HepG2 (cell line): ENCODE data around the gene TATDN2. TPM values are rescaled to one million over a fixed set of nuclear protein-coding genes. Genes with fewer than 3 reads are reported as not detected.

Source experiments
- ARNTL ChIP-seq: sonication (generic); formaldehyde crosslinking; IDR thresholded peaks from 2 replicates; pipeline ENCODE4 v1.4.0; 2020; ENCODE audit warnings: mild to moderate bottlenecking, missing genetic modification reagents
- CBX5 ChIP-seq: sonication (generic); formaldehyde crosslinking; IDR thresholded peaks from 2 replicates; pipeline ENCODE4 v1.4.0; 2020; ENCODE audit warnings: missing genetic modification reagents, borderline replicate concordance
- CENPT ChIP-seq: sonication (generic); formaldehyde crosslinking; IDR thresholded peaks from 2 replicates; pipeline ENCODE4 v1.8.0; 2022; ENCODE audit warnings: low read depth, mild to moderate bottlenecking, moderate library complexity, missing genetic modification reagents
- FOXK1 ChIP-seq: sonication (generic); formaldehyde crosslinking; IDR thresholded peaks from 2 replicates; pipeline ENCODE4 v1.4.0; 2020; ENCODE audit warnings: low read depth, missing genetic modification reagents, borderline replicate concordance
- HMG20A ChIP-seq: IDR thresholded peaks from 2 replicates; pipeline ENCODE4 v1.6.1; 2016; ENCODE audit warnings: borderline replicate concordance
- HNF4G ChIP-seq, 2 experiments: sonication (generic) in 1 of 2; formaldehyde crosslinking in 1 of 2; IDR thresholded peaks; 2 replicates each; pipeline versions ENCODE4 v1.4.0 to v1.6.1; 2011 to 2020; ENCODE audit warnings: borderline replicate concordance in 2 of 2, low read depth in 2 of 2, mild to moderate bottlenecking in 2 of 2, low read length in 1 of 2, missing genetic modification reagents in 1 of 2, moderate library complexity in 1 of 2
- KLF9 ChIP-seq: IDR thresholded peaks from 2 replicates; pipeline ENCODE4 v1.6.1; 2016; ENCODE audit warnings: low read depth
- NFYB ChIP-seq: sonication (generic); formaldehyde crosslinking; IDR thresholded peaks from 2 replicates; pipeline ENCODE4 v1.4.0; 2020; ENCODE audit warnings: missing genetic modification reagents
- PRPF4 ChIP-seq: fragments of 200-400 bp; formaldehyde crosslinking; IDR thresholded peaks from 2 replicates; pipeline ENCODE4 v1.6.1; 2016; ENCODE audit warnings: low read length, low read depth; ENCODE audit not compliant: poor library complexity, severe bottlenecking
- REPIN1 ChIP-seq: sonication (generic); formaldehyde crosslinking; IDR thresholded peaks from 2 replicates; pipeline ENCODE4 v1.8.0; 2022; ENCODE audit warnings: missing genetic modification reagents, low read depth, mild to moderate bottlenecking, borderline replicate concordance
- SIX4 ChIP-seq: sonication (generic); formaldehyde crosslinking; IDR thresholded peaks from 2 replicates; pipeline ENCODE4 v1.4.0; 2020; ENCODE audit warnings: missing genetic modification reagents
- THAP11 ChIP-seq: IDR thresholded peaks from 2 replicates; pipeline ENCODE4 v1.6.1; 2016; ENCODE audit warnings: missing biosample characterization, missing genetic modification reagents
- ZMAT3 ChIP-seq: sonication (generic); formaldehyde crosslinking; conservative IDR thresholded peaks from 2 replicates; pipeline ENCODE4 v1.7.0; 2021; ENCODE audit warnings: missing genetic modification reagents
- ZMYM3 ChIP-seq: sonication (generic); formaldehyde crosslinking; IDR thresholded peaks from 2 replicates; pipeline ENCODE4 v1.5.1; 2020; ENCODE audit warnings: mild to moderate bottlenecking, missing genetic modification reagents
- ZNF24 ChIP-seq: fragments of 450-650 bp; IDR thresholded peaks from 2 replicates; pipeline ENCODE4 v1.6.1; 2017; ENCODE audit warnings: antibody characterized with exemption, mild to moderate bottlenecking
- ZNF335 ChIP-seq: sonication (generic); formaldehyde crosslinking; IDR thresholded peaks from 2 replicates; pipeline ENCODE4 v1.4.0; 2020; ENCODE audit warnings: missing genetic modification reagents
- ZNF737 ChIP-seq: sonication (generic); formaldehyde crosslinking; IDR thresholded peaks from 2 replicates; pipeline ENCODE4 v1.5.0; 2020; ENCODE audit warnings: missing genetic modification reagents, mild to moderate bottlenecking, borderline replicate concordance
- polyA plus RNA-seq, 8 experiments: library from polyadenylated mRNA; depleted of rRNA in 3 of 8; stranded (reverse) in 7 of 8; unstranded in 1 of 8; fragments of >200 nt; fragmentation: Illumina TruSeq in 4 of 8; extraction: Trizol in 4 of 8; gene quantifications; 2 replicates each; pipeline versions ENCODE4 v1.2.1 to v1.2.3, GENCODE V29; 2011 to 2016; ENCODE audit warnings: low read depth in 4 of 8, missing spikeins in 1 of 8, mixed read lengths in 1 of 8; ENCODE audit not compliant: insufficient read depth in 1 of 8
- total RNA-seq, 5 experiments: library from RNA; depleted of rRNA; stranded (reverse); fragments of >200 nt; fragmentation: Illumina TruSeq; extraction: Trizol; gene quantifications; 2 replicates each; pipeline ENCODE4 v1.2.3, GENCODE V29; 2016; ENCODE audit warnings: low read depth in 1 of 5
- TF ChIP-seq, protein P1 (sequence below): sonication (generic); formaldehyde crosslinking; IDR thresholded peaks from 2 replicates; pipeline ENCODE4 v1.4.0; 2020; ENCODE audit warnings: missing genetic modification reagents, mild to moderate bottlenecking, borderline replicate concordance
- TF ChIP-seq, protein P2 (sequence below), 2 experiments: sonication (generic) in 1 of 2; formaldehyde crosslinking in 1 of 2; IDR thresholded peaks; 2 replicates each; pipeline versions ENCODE4 v1.4.0 to v1.6.1; 2018 to 2020; ENCODE audit warnings: missing genetic modification reagents in 2 of 2, borderline replicate concordance in 1 of 2, low read depth in 1 of 2, mild to moderate bottlenecking in 1 of 2, missing biosample characterization in 1 of 2
- TF ChIP-seq, protein P3 (sequence below): IDR thresholded peaks from 2 replicates; pipeline ENCODE4 v1.6.1; 2016; ENCODE audit warnings: mild to moderate bottlenecking
- TF ChIP-seq, protein P4 (sequence below): sonication (generic); formaldehyde crosslinking; IDR thresholded peaks from 2 replicates; pipeline ENCODE4 v1.4.0; 2020; ENCODE audit warnings: mild to moderate bottlenecking, low read depth, missing genetic modification reagents

Gene TATDN2
- total and polyA plus RNA-seq, 2 of the 13 experiments (the other 11 are each of a cell fraction or from before 2014, with no cell fraction given) = 12.1 to 21.9 TPM

DNA sequence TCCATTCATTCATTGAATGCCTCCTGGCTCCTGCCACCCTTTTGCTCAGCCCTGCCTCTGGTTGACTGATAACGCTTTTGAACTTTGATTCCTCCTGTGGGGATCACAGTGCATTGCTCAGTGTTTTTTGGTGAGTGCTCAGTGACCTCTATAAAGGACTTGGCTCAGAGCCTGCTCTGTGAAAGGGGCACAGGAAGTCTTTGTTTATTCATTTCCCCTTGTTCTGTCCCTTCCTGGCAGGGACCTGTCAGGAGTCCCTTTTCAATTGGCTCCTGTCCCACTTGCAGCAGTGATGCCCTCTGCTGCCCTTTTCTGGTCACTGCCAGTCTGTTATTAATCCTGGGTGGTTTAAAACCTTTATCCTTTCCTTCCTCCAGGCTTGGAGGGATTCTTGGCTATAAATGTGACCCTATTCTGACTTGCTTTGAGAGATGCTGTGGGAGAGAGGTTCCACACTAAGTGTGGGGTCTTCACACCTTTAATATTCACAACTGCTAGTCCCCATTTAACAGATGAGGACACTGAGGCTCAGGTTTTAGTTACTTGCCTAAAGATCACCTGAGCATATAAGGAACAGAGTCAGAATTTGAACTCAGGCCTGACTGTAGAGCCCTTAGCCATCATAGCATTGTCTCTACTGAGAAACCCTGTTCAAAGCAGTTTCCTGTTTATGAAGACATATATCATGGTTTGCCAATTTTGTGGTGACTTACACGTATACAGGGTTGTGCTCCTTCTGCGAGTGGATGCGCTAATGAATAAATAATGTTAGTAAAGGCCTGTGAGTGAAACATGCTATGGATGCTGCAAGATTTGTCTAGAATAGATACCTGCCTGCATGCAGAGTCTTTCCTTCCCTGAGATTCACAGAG, 23.2 kb upstream of the TATDN2 start (continued):
- TF ChIP-seq PRPF4 (no peak), ZNF737 (CRISPR knock-in tag) (no peak), NFYB (CRISPR knock-in tag) (peak; percentile 28; the same call in 1 of the 2 replicates), THAP11 (CRISPR knock-in tag) (peak; percentile 68), KLF9 (no peak), ZMYM3 (CRISPR knock-in tag) (peak; percentile 94), ZNF335 (CRISPR knock-in tag) (peak; percentile 56; the same call in 1 of the 2 replicates), REPIN1 (CRISPR knock-in tag) (peak; percentile 84; the same call in 1 of the 2 replicates), ZNF24 (peak; percentile 55; the same call in 1 of the 2 replicates), CENPT (no peak), ARNTL (CRISPR knock-in tag) (peak; percentile 48; the same call in 1 of the 2 replicates), SIX4 (CRISPR knock-in tag) (peak; percentile 81), CBX5 (peak; percentile 92; the same call in 1 of the 2 replicates), FOXK1 (CRISPR knock-in tag) (peak; percentile 76; the same call in 1 of the 2 replicates), ZMAT3 (CRISPR knock-in tag) (peak; percentile 58; the same call in 1 of the 2 replicates), HNF4G (IDR thresholded peaks at IDR 0.05; ENCODE audit: borderline replicate concordance, low read depth, low read length) (peak; percentile 97), HNF4G (CRISPR knock-in tag; IDR thresholded peaks at IDR 0.05; ENCODE audit: borderline replicate concordance, low read depth) (peak; percentile 90; the same call in 1 of the 2 replicates), HMG20A (peak; percentile 83; the same call in 1 of the 2 replicates)
- TF ChIP-seq, protein P1, sequence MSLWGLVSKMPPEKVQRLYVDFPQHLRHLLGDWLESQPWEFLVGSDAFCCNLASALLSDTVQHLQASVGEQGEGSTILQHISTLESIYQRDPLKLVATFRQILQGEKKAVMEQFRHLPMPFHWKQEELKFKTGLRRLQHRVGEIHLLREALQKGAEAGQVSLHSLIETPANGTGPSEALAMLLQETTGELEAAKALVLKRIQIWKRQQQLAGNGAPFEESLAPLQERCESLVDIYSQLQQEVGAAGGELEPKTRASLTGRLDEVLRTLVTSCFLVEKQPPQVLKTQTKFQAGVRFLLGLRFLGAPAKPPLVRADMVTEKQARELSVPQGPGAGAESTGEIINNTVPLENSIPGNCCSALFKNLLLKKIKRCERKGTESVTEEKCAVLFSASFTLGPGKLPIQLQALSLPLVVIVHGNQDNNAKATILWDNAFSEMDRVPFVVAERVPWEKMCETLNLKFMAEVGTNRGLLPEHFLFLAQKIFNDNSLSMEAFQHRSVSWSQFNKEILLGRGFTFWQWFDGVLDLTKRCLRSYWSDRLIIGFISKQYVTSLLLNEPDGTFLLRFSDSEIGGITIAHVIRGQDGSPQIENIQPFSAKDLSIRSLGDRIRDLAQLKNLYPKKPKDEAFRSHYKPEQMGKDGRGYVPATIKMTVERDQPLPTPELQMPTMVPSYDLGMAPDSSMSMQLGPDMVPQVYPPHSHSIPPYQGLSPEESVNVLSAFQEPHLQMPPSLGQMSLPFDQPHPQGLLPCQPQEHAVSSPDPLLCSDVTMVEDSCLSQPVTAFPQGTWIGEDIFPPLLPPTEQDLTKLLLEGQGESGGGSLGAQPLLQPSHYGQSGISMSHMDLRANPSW (CRISPR knock-in tag) = peak; percentile 79; the same call in 1 of the 2 replicates
- TF ChIP-seq, protein P2, sequence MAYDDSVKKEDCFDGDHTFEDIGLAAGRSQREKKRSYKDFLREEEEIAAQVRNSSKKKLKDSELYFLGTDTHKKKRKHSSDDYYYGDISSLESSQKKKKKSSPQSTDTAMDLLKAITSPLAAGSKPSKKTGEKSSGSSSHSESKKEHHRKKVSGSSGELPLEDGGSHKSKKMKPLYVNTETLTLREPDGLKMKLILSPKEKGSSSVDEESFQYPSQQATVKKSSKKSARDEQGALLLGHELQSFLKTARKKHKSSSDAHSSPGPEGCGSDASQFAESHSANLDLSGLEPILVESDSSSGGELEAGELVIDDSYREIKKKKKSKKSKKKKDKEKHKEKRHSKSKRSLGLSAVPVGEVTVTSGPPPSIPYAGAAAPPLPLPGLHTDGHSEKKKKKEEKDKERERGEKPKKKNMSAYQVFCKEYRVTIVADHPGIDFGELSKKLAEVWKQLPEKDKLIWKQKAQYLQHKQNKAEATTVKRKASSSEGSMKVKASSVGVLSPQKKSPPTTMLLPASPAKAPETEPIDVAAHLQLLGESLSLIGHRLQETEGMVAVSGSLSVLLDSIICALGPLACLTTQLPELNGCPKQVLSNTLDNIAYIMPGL (CRISPR knock-in tag; IDR thresholded peaks at IDR 0.05; ENCODE audit: borderline replicate concordance in 1 of 2, low read depth in 1 of 2) = peak in 1 of 2 experiments; percentile 85; a peak in 2 of 4 replicates
- TF ChIP-seq, protein P3, sequence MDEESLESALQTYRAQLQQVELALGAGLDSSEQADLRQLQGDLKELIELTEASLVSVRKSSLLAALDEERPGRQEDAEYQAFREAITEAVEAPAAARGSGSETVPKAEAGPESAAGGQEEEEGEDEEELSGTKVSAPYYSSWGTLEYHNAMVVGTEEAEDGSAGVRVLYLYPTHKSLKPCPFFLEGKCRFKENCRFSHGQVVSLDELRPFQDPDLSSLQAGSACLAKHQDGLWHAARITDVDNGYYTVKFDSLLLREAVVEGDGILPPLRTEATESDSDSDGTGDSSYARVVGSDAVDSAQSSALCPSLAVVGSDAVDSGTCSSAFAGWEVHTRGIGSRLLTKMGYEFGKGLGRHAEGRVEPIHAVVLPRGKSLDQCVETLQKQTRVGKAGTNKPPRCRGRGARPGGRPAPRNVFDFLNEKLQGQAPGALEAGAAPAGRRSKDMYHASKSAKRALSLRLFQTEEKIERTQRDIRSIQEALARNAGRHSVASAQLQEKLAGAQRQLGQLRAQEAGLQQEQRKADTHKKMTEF (CRISPR knock-in tag) = peak; percentile 97
- TF ChIP-seq, protein P4, sequence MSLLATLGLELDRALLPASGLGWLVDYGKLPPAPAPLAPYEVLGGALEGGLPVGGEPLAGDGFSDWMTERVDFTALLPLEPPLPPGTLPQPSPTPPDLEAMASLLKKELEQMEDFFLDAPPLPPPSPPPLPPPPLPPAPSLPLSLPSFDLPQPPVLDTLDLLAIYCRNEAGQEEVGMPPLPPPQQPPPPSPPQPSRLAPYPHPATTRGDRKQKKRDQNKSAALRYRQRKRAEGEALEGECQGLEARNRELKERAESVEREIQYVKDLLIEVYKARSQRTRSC = no peak
